Neural progenitor cell (in vitro differentiated cells): ENCODE data around the gene TMEM176A.

Source experiments
- EZH2 ChIP-seq: fragments of 200-600 bp; sonication (generic); IDR thresholded peaks from 2 replicates; pipeline ENCODE4 v1.6.1; 2017; ENCODE audit warnings: antibody characterized with exemption, mild to moderate bottlenecking, moderate library complexity
- TF ChIP-seq, protein P1 (sequence below): fragments of 200-600 bp; sonication (generic); IDR thresholded peaks from 2 replicates; pipeline ENCODE4 v1.5.1; 2017; ENCODE audit warnings: antibody characterized with exemption, mild to moderate bottlenecking

DNA sequence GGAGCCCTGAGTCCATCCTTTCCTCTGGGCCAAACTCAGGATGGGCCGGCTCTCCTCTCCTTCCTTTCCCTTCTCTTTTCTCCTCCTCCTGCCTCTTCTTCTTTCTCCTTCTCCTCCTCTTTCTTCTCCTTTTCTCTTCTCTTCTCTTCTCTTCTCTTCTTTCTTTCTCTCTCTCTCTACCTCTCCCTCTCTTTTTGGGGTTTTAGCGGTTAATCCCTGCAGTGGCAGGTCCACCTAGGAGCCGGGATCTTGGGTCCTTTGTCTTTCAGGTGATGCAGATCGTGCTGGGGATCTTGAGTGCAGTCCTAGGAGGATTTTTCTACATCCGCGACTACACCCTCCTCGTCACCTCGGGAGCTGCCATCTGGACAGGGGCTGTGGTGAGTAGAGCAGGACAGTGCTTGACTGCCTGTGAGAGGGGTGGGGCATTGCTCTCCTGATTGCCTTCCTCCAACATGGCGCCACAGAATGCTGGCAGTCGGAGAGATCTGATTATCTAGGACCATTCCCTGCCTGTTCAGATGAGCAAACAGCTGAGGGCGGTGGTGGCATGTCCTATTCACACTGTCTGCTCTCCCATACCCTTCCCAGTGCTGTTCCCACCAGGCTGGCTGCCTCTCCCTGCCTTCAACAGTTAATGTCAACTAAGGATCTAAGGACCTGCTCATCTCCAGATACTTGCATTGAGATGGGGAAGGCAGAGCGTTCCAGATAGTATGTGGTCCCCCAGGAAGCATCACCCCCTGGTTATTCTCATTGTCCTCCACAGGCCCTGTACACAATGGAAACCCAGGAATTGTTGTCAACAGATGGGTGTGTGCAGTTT, 1.6 kb downstream of the TMEM176A start:
- TF ChIP-seq, protein P1, sequence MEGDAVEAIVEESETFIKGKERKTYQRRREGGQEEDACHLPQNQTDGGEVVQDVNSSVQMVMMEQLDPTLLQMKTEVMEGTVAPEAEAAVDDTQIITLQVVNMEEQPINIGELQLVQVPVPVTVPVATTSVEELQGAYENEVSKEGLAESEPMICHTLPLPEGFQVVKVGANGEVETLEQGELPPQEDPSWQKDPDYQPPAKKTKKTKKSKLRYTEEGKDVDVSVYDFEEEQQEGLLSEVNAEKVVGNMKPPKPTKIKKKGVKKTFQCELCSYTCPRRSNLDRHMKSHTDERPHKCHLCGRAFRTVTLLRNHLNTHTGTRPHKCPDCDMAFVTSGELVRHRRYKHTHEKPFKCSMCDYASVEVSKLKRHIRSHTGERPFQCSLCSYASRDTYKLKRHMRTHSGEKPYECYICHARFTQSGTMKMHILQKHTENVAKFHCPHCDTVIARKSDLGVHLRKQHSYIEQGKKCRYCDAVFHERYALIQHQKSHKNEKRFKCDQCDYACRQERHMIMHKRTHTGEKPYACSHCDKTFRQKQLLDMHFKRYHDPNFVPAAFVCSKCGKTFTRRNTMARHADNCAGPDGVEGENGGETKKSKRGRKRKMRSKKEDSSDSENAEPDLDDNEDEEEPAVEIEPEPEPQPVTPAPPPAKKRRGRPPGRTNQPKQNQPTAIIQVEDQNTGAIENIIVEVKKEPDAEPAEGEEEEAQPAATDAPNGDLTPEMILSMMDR: no peak
- TF ChIP-seq EZH2: no peak
